Superior temporal gyrus (tissue), 1 donor: ENCODE data around the gene AGAP1.

Experiments
- DNase-seq: peaks from one replicate; pipeline ENCODE4 v3.0.0-alpha.2; 2016; ENCODE audit errors: extremely low spot score

AGAP1 gene

DNA sequence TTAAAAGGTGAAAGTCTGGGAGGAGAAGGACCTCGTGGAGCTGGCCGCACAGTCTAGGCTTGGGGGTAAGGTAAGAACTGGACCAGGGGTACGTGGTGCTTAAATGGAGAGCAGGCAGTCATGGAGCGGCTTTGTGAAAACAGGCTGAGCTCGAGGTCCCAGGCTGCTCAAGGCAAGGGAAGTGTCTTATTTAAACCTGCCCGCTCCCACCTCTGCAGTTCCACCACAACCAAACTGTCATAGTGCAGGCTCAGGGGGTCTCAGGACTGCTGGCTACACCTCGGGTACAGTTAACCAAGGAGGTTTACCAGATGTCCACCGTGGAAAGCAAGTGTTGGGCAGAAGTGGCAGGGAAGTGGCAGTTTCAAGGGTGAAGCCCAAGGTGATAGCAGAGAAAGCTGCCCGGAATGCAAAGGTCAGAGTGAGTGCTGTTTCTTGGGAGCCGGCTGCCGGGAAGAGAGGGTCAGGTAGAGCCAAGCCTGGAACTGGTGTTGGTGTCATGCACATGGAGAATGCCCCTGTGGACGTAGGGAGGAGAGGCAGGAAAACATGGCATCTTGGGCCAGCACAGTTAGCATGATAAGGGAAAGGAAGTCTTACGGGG, 471.0 kb downstream of the AGAP1 start:
- no peak for DNase-seq

GRCh38 chr2:235966396-235966795, 472.6 kb downstream of the AGAP1 start:
- no peak for DNase-seq

- no peak for DNase-seq
These were observed 473.3 kb downstream of the AGAP1 start for GRCh38 chr2:235966932-235967757.

DNA sequence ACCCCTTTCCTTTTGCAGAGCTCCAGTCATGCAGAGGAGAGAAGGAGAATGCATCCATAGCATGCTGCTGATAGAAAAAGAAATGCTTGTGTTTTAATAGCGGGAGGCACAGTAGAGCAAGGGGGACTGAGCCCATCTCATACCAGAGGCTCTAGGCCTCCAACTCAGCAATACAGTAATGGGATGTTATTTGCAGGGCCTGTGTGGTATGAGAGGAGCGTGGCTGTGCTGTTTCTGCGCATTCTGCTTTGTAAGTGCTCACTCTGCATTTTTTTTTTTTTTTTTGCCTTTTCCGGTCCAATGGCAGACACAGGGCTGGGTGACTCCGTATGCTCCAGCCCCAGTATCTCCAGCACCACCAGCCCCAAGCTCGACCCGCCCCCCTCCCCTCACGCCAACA, 474.3 kb downstream of the AGAP1 start:
- no peak for DNase-seq

- no peak for DNase-seq
These were observed 474.9 kb downstream of the AGAP1 start for GRCh38 chr2:235968616-235969324.

GRCh38 chr2:235970204-235971040, 476.6 kb downstream of the AGAP1 start:
- no peak for DNase-seq

GRCh38 chr2:235976516-235976915, 482.7 kb downstream of the AGAP1 start:
- DNase-seq = no peak

- no peak for DNase-seq
These were observed 483.1 kb downstream of the AGAP1 start for GRCh38 chr2:235976956-235977355.

DNA sequence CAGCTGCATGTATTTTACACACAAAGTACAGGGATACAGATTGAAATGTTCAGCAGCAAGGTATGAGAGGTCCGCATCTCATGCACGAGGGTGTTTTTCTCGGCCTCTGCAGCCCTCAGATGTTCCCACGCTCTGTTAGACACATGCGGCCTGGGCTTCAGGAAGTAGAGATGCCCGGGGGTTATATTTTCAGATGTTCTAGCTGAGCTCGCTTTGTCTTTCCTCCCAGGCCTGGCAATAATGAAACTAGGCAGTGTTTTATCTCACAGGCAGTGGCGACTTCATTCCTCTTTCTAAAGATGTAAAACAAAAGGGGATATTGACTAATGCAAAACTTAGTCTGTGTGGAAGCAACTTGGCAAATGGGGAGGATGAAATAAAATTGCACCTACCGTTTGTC, 483.6 kb downstream of the AGAP1 start:
- no peak for DNase-seq

- no peak for DNase-seq
These were observed 484.2 kb downstream of the AGAP1 start for GRCh38 chr2:235978022-235978421.

- no peak for DNase-seq
These were observed 485.2 kb downstream of the AGAP1 start for GRCh38 chr2:235979037-235979436.

DNA sequence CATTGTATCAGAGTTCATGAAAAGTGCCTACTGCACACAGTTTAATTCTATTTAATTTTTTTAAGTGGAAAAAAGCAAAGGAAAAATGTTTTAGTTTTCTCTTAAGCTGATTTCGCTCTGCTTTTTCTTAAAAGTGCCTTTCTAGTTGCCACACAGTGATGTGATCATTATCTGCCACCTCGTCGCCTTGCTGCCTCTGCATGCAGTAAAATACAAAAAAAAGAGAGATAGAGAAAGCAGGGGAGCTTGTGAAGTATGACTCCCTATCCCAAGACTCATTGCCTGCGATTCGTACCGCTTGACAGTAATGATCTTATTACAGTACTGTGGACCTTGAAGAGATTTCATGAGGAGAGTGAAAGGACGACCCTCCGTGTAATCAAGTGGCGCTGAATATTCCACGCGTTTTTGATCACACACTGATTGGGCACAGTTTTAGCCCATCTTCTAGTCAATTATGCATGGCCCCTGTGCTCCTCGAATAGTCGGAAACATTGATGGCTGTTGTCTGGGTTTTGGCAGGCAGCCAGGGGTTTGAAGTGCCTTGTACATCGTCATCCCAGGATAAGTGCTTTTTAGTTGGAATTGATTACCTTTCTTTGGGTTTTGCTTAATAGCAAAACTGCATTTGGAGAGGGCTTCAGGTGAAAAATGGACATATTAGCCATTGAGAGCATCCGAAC, 486.1 kb downstream of the AGAP1 start:
- DNase-seq = peak; percentile 34

DNA sequence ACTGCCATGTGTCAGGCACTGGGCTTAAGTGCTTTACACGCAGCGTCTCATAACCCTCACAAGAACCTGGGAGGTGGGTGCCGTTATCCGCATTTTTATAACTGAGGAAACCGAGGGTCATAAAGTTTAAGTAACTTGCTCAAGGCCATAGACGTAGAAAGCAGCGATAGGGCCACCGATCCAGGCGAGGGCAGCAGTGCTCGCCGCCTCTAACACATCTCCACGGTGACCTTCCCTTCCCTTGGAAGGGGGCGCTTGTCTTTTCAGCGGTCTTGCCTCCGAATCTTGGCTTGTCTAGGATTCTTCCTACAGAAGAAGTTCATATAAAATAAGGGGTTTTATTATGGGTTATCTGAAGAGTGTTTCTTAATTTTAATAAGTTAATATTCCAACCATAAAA, 487.8 kb downstream of the AGAP1 start:
- DNase-seq = no peak

DNA sequence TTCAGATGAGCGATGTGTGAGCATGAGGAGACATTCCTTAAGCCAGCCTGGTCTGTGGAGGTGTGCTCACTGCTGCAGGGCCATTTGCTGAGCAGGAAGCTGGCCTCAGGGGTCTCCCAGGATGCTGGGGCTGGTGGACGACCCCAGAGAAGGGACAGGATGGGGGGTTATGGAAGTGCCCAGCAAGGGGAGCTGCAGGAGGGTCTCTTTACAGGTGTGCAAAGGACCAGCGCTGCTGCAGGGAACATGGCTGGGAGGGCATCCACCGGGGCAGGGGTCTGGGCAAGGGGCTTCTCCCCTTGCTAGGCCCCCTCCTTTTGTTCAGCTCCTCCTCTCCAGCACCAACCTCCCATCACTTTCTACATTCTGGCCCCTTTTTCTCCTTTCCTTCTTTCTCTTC, 489.2 kb downstream of the AGAP1 start:
- DNase-seq = no peak

DNA sequence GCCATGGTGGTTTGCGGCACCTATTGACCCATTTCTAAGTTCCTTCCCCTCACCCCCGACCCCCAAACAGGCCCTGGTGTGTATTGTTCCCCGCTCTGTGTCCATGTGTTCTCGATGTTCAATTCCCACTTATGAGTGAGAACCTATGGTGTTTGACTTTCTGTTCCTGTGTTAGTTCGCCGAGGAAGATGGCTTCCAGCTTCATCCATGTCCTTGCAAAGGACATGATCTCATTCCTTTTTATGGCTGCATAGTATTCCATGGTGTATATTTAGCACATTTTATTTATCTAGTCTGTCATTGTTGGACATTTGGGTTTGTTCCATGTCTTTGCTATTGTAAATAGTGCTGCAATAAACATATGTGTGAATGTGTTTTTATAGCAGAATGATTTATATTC, 490.7 kb downstream of the AGAP1 start:
- DNase-seq = no peak

DNA sequence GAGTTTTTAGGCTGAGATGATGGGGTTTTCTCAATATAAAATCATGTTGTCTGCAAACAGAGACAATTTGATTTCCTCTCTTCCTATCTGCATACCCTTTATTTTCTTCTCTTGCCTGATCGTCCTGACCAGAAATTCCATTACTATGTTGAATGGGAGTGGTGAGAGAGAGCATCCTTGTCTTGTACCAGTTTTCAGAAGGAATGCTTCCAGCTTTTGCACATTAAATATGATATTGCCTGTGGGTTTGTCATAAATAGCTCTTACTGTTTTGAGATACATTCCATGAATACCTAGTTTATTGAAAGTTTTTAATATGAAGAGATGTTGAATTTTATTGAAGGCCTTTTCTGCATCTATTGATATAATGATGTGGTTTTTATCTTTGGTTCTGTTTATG, 492.5 kb downstream of the AGAP1 start:
- DNase-seq = no peak

- DNase-seq = no peak
These were observed 494.6 kb downstream of the AGAP1 start for GRCh38 chr2:235988271-235989015.

DNA sequence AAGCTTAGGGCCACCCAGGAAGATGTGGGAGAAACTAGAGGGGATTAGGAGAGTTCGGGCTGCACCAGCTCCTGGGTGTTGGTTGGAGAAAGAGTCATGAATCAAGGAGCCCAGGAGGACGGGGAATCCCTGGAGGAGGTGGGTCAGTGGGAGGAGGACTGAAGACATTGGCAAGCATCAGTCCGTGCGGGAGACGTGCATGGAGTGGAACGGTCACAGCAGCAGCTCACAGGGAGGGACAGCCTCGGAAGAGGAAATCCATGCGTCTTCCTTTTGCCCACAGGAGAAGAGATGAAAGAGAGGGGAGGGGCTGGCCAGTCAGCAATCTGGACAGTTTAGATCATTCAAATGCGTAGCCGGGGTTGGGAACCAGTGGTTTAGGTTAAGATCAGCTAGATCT, 495.7 kb downstream of the AGAP1 start:
- no peak for DNase-seq

GRCh38 chr2:235990344-235990743, 496.5 kb downstream of the AGAP1 start:
- DNase-seq = no peak

- DNase-seq = no peak
These were observed 498.2 kb downstream of the AGAP1 start for GRCh38 chr2:235992024-235992423.

DNA sequence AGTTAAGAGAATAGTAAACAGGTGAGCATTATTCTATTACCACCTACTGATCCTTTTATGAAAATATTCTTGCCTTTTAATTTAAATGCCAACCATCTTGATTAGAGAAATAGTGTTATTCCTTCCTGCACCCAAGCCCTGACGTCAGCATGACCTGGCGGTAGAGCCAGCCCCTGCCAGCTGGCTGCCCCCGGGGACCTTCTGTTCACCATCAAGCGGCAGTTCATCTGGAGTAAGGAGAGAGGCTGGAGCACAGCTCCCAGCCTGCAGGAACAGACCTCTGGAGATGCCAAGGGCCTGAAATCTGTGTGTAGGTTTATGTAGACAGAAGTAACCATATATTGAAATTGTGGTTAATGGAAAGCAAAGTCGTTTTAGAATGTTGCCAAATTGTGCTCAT, 502.6 kb downstream of the AGAP1 start:
- no peak for DNase-seq
